PC-3 (cell line): ENCODE data around the gene CSNK1A1.

Source experiments
- EZH2 ChIP-seq: fragments of 300-600 bp; sonication (generic); IDR thresholded peaks from one replicate; pipeline ENCODE4 v1.6.1; 2017; ENCODE audit warnings: antibody characterized with exemption, mild to moderate bottlenecking, low read length; ENCODE audit not compliant: unreplicated experiment
- EZH2phosphoT487 ChIP-seq: fragments of 300-600 bp; sonication (generic); IDR thresholded peaks from 2 replicates; pipeline ENCODE4 v1.6.1; 2018; ENCODE audit warnings: mild to moderate bottlenecking, antibody characterized with exemption, low read length, borderline replicate concordance
- TF ChIP-seq, protein P1 (sequence below): fragments of 300-600 bp; sonication (generic); conservative IDR thresholded peaks from 2 replicates; pipeline ENCODE4 v1.5.1; 2017; ENCODE audit warnings: antibody characterized with exemption, low read depth, mild to moderate bottlenecking, low read length

DNA sequence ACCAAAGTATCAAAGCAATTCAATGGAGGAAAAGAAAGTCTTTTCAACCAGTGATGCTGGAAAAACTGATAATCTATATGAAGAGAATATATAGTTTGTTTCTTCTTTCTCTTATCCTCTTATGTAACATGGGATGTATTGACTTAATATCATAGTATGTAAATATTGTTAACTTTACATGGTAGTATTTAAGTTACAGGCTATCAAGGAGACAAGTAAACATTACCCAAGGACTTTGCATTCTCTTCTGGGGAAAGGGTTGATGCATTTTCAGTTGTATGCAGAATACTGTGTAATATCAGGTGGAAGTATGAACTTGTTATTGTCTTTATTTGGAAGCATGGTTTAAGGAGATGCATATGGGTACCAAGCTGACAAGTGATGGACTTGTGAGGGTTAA, 20.9 kb upstream of the CSNK1A1 start:
- TF ChIP-seq, protein P1, sequence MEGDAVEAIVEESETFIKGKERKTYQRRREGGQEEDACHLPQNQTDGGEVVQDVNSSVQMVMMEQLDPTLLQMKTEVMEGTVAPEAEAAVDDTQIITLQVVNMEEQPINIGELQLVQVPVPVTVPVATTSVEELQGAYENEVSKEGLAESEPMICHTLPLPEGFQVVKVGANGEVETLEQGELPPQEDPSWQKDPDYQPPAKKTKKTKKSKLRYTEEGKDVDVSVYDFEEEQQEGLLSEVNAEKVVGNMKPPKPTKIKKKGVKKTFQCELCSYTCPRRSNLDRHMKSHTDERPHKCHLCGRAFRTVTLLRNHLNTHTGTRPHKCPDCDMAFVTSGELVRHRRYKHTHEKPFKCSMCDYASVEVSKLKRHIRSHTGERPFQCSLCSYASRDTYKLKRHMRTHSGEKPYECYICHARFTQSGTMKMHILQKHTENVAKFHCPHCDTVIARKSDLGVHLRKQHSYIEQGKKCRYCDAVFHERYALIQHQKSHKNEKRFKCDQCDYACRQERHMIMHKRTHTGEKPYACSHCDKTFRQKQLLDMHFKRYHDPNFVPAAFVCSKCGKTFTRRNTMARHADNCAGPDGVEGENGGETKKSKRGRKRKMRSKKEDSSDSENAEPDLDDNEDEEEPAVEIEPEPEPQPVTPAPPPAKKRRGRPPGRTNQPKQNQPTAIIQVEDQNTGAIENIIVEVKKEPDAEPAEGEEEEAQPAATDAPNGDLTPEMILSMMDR, result no peak
- TF ChIP-seq EZH2, result no peak
- no peak for TF ChIP-seq EZH2phosphoT487
